KBM-7 (cell line): ENCODE measurements around the gene CD274.
"Not testable (repeated sequence)": the region's sequence is repeated elsewhere in the genome, so short reads cannot be mapped to it uniquely, and the experiment has no call there.

Experiments used
- DNase-seq: peaks from one replicate; pipeline ENCODE4 v3.0.0-alpha.2; 2015
- in situ Hi-C: fragments of 300-500 bp; cut with MboI; formaldehyde crosslinking; loops from 2 replicates; pipeline ENCODE4 v1.14.3; 2020; ENCODE audit warnings: low sequenced_read_pairs, low pct_unique_long_range_greater_than_20kb, mixed read lengths

Gene CD274

DNA sequence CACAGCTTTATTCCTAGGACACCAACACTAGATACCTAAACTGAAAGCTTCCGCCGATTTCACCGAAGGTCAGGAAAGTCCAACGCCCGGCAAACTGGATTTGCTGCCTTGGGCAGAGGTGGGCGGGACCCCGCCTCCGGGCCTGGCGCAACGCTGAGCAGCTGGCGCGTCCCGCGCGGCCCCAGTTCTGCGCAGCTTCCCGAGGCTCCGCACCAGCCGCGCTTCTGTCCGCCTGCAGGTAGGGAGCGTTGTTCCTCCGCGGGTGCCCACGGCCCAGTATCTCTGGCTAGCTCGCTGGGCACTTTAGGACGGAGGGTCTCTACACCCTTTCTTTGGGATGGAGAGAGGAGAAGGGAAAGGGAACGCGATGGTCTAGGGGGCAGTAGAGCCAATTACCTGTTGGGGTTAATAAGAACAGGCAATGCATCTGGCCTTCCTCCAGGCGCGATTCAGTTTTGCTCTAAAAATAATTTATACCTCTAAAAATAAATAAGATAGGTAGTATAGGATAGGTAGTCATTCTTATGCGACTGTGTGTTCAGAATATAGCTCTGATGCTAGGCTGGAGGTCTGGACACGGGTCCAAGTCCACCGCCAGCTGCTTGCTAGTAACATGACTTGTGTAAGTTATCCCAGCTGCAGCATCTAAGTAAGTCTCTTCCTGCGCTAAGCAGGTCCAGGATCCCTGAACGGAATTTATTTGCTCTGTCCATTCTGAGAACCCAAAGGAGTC is at the start of gene CD274:
Gene CD274, plus strand, starts transcription at position 184 of the 733 bp plus-strand sequence. CDS start 5,572 bp downstream, outside the sequence.
- in situ Hi-C loops = no loop called here

DNA sequence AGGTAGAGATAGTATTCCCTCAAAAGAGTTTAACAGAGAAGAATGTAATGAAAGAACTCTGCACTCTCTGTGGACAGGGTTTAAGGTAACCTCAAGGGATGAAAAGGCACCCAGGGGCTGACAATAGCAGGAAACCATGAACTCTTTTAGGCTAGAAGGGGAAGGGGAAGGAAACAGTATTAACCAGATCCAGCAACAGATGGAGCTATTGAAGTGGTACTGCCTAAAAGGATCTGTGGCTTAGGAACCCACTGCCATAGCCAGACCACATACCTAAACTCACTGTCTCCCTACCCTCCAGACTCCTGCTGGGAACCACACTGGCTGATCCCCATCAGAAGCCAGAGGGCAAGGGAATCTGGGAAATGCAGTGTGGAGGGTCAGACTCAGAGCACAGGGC is 48.1 kb upstream of the CD274 start:
- in situ Hi-C loops = no loop called here
- DNase-seq = peak; percentile 17

More for the DNA sequence above, at the start of gene CD274:
- DNase-seq = peak; percentile 82

DNA sequence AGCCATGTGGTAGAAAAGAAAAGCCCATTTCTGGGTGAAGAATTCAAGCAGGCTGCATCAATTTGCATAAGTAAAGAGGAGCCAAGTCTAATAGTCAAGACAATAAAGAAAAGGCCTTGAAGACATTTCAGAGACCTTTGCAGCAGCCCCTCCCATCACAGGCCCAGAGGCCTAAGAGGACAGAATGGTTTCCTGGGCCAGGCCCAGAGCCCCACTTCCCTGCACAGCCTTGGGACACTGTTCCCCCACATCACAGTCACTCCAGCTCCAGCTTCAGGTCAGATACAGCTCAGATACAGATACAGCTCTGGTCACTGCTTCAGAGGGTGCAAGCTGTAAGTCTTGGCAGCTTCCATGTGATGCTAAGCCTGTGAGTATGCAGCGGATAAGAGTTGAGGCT is 41.7 kb upstream of the CD274 start:
- in situ Hi-C loops = no loop called here
- no peak for DNase-seq

DNA sequence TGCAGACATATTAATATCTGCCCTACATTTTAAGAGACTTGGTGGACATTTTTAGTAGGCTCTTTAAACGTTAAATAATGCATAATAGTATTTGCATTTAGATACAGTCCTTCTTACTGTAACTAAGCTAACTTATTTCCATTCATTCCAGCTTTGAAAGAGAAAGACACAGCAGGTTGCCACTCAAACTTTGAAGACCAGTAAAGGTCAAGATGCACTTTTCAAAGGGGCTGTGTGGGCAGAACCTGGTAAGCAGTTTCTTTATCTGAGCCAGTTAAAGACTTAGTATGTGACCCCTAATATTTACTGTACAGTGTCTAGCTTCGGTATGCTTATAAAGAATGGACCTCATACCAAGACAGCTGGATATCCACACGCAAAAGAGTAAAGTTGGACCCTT is 33.4 kb upstream of the CD274 start:
- no peak for DNase-seq
- in situ Hi-C loops = no loop called here

DNA sequence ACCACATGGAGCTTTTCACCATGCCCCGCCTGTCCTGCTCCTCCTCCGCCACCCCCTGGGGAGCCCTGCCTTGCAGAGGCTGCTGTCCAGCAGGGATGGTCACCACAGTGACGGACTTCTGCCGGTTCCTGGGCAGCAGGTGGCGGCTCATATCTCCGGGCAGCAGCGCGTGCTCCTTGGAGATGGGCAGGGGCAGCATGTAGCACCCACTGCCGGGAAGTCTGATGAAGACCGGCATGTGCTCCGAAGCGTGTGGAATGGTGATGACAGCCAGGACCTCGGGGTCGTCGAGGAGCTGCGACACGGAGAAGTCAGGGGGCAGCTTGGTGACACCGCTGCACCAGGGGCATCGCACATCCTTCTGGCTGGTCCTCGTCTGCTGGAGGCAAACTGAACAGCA is 31.9 kb upstream of the CD274 start:
- DNase-seq = no peak
- in situ Hi-C loops = no loop called here

DNA sequence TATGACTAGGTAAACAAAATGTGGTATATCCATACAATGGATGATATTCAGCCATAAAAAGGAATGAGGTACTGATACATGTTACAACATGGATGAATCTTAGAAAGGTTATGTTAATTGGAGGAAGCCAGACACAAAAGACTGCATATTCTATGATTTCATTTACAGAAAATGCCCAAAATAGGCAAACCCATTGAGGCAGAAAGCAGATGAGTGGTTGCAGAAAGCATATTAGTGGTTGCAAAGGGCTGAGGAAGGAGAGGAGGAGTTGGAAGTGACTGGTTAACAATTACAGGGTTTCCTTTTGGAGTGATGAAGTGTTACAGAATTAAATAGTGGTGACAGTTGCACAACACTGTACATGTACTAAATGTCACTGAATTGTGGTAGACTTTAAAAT is 30.4 kb upstream of the CD274 start:
- DNase-seq = no peak
- in situ Hi-C loops = no loop called here

DNA sequence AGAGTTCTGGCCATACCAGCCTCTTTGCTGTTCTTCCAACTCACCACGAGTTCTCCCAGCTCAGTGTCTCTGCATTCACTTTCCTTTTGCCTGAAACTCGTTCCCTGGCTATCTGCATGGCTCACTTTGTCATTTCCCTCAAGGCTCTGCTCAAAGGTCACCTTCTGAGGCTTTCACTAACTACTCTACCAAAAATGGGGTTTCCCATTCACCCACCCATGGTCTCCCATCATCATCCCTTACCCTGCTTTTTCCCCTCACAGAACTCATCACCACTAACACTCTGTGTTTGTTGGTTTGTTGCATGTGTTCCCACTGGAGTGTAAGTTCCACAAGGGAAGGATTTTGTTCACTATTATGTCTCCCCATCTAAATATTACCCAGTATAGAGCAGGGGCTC is 29.2 kb upstream of the CD274 start:
- DNase-seq = no peak
- in situ Hi-C loops = no loop called here

DNA sequence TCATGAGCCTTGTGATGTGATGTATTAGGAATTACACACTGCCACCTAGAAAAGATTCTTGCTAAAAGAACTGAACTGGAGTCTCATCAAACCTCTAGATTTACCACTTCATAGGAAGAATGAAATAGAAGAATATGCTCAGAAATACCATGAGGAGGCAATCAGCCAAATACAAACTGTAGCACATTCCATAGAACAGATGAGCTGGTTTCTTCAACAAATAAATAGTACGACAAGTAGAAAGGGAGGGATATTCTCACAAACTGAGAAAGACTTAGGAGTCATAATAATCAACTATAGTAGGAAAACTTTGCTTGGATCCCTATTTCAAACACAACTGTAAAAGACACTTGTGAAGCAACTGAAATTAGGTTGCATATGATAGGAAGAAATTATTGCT is 28.1 kb upstream of the CD274 start:
- DNase-seq = no peak
- in situ Hi-C loops = no loop called here

DNA sequence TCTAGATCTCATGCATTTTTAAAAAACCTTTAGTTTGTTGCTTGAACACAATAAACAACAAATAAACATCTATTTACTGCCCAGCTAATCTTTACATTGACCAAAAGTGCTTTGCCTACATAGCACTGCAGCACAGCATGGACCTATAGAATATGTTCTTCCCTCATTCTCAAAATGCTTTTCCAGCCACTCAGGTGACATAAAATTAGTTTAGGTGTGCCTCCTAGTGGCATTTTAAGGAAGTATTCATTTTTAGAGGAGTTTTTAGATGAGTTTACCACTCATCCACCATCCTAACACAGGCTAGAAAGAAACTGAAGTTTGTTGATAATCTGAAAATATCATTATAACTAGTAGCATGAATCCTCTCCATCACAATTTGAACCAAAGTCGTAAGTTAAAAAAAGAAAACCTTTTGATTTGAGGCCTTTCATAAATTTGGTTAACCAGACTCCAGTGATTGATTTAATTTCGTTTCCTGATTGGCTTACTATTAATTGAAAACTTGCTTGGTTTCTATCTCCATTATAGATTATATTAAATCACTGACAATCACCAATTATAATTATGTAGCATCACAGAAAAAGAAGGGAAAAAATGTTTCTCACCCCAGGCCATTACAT is 25.2 kb upstream of the CD274 start:
- DNase-seq = peak; percentile 63
- in situ Hi-C loops = loop anchor here (25.0 kb wide), 1 partner anchor 663 kb away; no protein-coding TSS in a partner anchor

DNA sequence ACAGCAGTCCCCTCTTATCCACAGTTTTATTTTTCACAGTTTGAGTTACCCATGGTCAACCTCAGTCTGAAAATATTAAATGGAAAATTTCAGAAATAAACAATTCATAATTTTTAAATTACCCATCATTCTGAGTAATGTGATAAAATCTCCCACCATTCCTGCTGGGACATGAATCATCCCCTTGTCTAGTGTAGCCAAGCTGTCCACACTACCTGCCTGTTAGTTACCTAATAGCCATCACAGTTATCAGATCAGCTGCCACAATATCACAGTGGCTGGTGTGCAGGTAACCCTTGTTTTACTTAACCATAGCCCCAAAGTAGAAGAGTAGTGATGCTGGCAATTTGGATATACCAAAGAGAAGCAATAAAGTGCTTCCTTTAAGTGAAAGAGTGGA is 23.3 kb upstream of the CD274 start:
- in situ Hi-C loops = loop anchor here (25.0 kb wide), 1 partner anchor 665 kb away; no protein-coding TSS in a partner anchor
- no peak for DNase-seq

DNA sequence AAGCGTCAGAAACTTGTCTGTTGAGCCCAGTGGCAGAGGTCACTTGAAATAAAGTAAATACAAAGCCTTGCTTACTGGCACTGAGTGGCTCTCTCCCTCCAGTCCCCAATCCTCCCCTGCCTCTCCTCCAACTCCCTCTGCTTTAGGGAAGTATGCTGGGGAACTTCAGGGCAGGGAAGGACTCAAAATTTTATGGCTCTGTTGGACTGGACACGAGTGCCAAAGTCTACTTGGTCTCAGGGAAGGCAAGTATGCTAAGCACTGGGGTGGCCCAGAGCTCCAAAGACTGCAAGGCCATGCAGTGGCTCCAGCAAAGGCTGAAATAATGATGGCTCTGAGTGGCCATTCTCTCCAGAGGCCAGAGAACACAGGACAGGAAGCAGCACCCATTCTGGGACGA is 22.2 kb upstream of the CD274 start:
- in situ Hi-C loops = loop anchor here (25.0 kb wide), 1 partner anchor 666 kb away; no protein-coding TSS in a partner anchor

DNA sequence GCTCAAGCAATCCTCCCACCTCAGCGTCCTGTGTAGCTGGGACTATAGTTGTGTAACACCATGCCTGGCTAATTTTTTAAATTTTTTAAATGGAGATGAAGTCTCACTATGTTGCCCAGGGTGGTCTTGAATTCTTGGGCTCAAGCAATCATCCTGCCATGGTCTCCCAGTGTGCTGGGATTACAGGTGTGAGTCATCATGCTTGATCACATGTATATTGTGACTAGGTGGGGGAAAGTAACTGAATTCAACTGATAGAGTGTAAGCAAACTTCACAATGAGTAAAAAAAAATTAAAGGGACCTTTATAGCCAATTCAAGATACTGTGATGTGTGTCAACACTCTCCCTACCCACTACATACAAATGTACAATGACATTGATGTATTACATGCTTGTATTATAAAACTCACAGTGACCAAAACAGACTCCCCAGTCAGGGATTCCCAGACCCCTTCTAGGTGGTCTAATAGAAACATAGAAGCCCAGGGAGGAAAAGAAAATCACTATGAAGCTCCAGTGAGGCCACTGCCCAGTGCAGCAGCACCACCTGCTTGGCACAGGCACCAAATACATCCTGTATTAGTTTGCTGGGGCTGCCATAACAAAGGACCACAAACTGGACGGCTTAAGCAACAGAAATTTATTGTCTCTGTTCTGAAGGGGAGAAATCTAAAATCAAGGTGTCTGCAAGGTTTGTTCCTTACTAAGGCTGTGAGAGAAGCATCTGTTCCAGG is 21.4 kb upstream of the CD274 start:
- DNase-seq = no peak
- in situ Hi-C loops = loop anchor here (25.0 kb wide), 1 partner anchor 667 kb away; no protein-coding TSS in a partner anchor

More for the DNA sequence above, 22.2 kb upstream of the CD274 start:
- no peak for DNase-seq

DNA sequence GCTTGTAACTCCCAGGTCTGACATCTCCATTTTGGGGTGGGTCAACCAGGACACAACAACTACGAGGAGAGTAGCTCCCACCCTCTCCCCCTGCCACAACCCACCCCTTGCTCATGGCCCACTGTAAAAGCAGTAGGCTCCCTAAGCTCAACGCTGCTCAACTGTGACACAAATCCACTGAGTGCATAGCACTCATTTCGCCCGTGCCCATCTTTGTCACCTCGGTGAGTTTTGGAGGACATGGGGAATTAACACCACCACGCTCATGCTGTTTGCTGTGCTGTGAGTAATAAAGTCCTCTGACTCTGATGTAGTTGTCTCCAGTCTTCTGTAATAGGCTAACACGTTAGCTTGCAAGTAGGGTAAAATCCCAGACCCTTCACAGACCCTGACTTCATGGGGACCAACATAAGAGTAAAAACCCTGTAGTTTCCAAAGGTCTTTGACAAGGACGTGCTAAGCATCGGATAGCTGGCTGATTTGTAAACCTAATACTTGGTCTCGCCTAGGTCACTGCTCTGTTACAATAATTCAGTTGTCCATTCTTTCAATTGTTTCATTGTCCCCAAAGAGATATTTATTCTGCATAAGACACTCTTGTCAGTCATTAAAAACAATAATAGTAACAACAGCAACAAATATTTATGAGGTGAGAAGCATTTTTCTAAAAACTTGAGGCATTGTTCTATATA is 20.3 kb upstream of the CD274 start:
- in situ Hi-C loops = loop anchor here (25.0 kb wide), 1 partner anchor 668 kb away; no protein-coding TSS in a partner anchor
- DNase-seq = no peak

DNA sequence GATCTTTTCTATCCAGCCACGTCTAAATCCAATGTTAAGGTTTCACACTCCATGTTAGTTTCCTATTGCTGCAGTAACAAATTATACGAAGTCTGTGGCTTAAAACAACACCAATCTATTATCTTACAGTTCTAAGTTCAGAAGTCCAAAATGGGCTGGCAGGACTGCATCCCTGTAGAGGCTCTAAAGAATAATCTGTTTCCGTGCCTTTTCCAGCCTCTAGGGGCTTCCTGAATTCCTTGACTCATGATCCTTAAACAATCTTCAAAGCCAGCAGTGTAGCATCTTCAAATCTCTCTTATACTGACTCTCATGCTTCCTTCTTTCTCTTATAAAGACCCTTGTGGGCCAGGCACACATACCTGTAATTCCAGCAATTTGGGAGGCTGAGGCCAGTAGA is 19.4 kb upstream of the CD274 start:
- no peak for DNase-seq
- in situ Hi-C loops = loop anchor here (25.0 kb wide), 1 partner anchor 669 kb away; no protein-coding TSS in a partner anchor

DNA sequence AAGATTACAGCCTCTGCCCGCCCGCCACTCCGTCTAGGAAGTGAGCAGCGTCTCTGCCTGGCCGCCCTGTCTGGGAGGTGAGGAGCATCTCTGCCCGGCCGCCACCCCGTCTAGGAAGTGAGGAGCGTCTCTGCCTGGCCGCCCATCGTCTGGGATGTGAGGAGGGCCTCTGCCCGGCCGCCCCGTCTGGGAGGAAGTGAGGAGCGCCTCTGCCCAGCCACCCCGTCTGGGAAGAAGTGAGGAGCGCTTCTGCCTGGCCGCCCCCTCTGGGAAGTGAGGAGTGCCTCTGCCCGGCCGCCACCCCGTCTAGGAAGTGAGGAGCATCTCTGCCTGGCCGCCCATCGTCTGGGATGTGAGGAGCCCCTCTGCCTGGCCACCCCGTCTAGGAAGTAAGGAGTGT is 17.5 kb upstream of the CD274 start:
- in situ Hi-C loops = loop anchor here (25.0 kb wide), 1 partner anchor 671 kb away; no protein-coding TSS in a partner anchor
- DNase-seq = not testable (repeated sequence)

DNA sequence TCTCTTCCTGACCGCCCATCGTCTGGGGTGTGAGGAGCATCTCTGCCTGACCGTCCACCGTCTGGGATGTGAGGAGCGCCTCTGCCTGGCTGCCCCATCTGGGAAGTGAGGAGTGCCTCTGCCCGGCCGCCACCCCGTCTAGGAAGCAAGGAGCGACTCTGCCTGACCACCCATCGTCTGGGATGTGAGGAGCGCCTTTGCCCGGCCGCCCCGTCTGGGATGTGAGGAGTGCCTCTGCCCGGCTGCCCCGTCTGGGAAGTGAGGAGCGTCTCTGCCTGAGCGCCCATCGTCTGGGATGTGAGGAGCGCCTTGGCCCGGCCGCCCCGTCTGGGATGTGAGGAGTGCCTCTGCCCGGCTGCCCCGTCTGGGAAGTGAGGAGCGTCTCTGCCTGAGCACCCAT is 17.0 kb upstream of the CD274 start:
- in situ Hi-C loops = loop anchor here (25.0 kb wide), 1 partner anchor 671 kb away; no protein-coding TSS in a partner anchor
- not testable (repeated sequence) for DNase-seq

DNA sequence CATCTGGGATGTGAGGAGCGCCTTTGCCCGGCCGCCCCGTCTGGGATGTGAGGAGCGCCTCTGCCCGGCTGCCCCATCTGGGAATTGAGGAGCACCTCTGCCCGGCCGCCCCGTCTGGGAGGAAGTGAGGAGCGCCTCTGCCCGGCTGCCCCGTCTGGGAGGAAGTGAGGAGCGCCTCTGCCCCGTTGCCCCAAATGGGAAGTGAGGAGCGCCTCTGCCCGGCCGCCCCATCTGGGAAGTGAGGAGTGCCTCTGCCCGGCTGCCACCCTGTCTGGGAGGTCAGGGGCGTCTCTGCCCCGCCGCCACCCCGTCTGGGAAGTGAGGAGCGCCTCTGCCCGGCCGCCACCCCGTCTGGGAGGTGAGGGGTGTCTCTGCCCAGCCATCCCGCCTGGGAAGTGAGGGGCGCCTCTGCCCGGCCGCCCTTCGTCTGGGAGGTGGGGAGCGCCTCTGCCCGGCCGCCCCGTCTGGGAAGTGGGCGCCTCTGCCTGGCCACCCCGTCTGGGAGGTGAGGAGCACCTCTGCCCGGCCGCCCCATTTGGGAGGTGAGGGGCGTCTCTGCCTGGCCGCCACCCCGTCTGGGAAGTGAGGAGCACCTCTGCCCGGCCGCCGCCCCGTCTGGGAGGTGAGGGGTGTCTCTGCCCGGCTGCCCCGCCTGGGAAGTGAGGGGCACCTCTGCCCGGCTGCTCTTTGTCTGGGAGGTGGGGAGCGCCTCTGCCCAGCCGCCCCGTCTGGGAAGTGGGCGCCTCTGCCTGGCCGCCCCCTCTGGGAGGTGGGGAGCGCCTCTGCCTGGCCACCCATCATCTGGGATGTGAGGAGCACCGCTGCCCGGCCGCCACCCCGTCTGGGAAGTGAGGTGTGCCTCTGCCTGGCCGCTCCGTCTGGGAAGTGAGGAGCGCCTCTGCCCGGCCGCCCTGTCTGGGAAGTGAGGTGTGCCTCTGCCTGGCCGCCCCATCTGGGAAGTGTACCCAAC is 16.2 kb upstream of the CD274 start:
- in situ Hi-C loops = loop anchor here (25.0 kb wide), 1 partner anchor 672 kb away; no protein-coding TSS in a partner anchor

DNA sequence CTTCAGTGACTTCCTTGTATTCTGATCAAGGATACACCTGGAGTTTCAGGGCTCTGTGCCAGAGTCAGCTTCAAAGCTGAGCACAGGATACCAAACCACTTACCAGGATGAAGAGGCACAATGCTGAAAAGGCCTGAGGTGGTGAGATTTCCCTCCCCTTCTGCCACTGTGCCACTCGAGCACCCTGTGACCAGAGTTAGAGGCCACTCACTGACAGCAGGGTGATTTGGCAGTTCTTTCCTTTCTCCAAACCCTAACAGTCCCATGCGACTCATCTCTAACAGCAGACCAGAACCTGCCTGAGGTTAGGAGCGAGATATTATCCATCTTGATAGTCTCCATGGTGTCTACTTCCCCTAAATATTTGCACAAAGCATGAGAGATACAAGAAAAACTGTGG is 14.4 kb upstream of the CD274 start:
- in situ Hi-C loops = loop anchor here (25.0 kb wide), 1 partner anchor 674 kb away; no protein-coding TSS in a partner anchor

More for the DNA sequence above, 16.2 kb upstream of the CD274 start:
- not testable (repeated sequence) for DNase-seq

More for the DNA sequence above, 14.4 kb upstream of the CD274 start:
- no peak for DNase-seq
